Activated naive CD4-positive, alpha-beta T cell (primary cell): ENCODE measurements around the gene GOLGA8S.
"Not testable (repeated sequence)": the region's sequence is repeated elsewhere in the genome, so short reads cannot be mapped to it uniquely, and the experiment has no call there.

Source experiments
- DNase-seq, 4 experiments: peaks; one replicate each; lab custom pipeline; 2025; lab: John Stamatoyannopoulos, UW

Gene GOLGA8S, protein sequence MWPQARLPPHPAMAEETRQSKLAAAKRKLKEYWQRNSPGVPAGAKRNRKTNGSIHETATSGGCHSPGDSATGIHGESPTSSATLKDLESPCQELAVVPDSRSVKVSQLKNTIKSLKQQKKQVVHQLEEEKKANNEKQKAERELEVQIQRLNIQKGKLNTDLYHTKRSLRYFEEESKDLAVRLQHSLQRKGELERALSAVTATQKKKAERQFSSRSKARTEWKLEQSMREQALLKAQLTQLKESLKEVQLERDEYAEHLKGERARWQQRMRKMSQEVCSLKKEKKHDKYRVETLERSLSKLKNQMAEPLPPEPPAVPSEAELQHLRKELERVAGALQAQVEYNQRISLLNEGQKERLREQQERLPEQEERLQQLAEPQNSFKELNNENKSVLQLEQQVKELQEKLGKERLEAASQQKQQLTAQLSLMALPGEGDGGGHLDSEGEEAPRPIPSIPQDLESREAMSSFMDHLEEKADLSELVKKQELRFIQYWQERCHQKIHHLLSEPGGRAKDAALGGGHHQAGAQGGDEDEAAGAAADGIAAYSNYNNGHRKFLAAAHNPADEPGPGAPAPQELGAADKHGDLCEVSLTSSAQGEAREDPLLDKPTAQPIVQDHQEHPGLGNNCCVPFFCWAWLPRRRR

DNA sequence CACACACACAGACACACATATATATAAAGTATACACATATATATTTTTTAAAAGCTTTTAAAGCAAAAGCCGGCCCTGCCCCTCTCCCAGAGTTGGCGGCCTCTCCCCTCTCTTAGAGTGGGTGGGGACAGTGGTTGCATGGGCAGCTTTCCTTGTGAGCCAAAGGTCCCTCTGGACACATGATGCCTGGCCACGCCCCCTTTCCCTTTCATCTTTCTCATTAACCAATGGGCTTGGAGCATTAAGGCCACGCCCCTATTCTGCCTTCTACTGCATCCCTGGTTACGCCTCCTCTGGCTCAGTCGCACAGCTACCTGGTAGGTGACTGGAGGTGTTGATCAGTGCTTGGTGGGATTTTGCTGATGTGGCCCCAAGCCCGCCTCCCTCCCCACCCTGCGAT, at the start of gene GOLGA8S:
GOLGA8S (plus strand) TSS at position 301 of the 400 bp plus-strand sequence; CDS start at position 363, 62 bp downstream.
- not testable (repeated sequence) for DNase-seq

DNA sequence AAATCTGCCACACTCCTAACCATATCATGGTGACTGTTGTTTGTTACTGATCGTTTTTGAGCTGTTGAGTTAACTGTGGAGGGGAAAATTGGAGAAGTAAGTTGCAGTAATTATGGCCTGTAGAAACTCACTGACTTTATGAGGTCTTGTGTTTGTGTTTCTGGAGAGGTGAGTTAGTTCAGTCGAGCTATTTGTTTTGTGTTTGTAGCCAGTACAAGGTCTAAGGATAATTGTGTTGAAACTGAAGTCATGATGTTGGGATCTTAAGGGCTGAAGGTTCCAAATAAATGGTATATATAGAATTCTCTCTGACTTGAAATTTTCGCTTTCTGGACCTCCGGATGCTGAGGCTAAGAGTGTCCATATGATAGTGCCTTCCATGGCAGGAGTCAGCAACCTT, 49.7 kb upstream of the GOLGA8S start:
- DNase-seq, result not testable (repeated sequence)

DNA sequence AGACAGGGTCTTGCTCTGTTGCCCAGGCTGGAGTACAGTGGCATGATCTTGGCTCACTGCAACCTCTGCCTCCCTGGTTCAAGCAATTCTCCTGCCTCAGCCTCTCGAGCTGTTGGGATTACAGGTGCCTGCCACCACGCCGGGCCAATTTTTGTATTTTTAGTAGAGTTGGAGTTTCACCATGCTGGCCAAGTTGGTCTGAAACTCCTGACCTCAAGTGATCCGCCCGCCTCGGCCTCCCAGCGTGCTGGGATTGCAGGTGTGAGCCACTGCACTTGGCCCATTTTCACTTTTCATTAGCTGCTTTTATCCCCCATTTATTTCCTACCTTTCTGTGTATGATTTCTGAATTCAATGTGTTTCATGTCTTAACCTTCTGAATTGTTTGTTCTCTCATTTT, 48.6 kb upstream of the GOLGA8S start:
- DNase-seq, result not testable (repeated sequence)

DNA sequence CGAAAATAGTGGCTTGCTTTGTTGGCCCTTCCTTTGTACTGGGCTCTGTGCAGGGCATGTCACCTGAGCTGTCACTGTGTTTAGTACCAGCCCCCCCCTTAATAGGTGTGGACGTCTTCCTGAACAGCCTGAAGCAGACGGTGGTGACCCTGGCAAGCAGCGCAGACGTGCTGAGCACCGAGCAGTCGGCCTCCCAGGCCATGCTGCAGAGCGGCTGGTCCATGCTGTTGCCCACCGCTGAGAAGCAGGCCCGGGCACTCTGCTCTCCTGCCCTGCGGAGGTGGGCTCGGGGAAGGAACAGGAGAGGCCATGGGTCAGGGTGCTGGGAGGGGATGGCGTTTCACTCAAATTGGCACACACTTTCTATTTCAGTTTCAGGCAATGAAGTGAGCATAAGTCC, 43.3 kb upstream of the GOLGA8S start:
- not testable (repeated sequence) for DNase-seq

DNA sequence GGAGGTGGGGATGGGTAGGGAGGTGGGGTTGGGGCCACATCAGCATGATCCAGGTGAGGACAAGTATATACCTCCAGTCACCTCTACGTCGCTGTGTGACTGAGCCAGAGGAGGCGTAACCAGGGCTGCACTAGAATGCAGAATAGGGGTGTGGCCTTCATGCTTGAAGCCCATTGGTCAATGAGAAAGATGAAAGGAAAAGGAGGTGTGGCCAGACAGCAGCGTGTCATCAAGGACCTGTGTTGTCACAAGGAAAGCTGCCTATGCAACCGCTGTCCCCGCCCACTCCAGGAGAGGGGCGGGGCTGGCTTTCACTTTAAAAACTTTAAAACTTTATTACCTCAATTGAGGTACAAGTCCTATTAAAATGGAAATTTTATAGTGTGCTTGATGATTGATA, 20.5 kb upstream of the GOLGA8S start, which contains the start of gene GOLGA6L26:
GOLGA6L26 (minus strand) TSS at position 101 of the 400 bp plus-strand sequence; CDS start at position 40, 61 bp downstream.
- DNase-seq, result not testable (repeated sequence)

DNA sequence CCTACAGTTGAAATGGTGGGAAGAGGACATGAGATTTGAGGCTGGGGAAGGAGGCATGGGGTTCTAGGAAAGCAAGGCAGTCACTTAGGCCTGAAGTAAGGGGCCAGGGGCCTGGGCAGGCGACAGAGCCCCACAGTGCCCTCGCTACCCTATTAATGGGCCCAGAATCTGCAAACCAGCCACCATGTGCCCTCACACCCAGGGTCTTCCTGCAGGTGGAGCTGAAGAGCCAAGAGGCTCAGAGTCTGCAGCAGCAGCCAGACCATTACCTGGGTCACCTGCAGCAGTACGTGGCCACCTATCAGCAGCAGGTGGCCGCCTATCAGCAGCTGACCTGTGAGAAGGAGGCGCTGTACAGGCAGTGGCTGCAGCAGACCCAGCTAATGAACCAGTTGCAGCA, 8.1 kb downstream of the GOLGA8S start:
- not testable (repeated sequence) for DNase-seq

DNA sequence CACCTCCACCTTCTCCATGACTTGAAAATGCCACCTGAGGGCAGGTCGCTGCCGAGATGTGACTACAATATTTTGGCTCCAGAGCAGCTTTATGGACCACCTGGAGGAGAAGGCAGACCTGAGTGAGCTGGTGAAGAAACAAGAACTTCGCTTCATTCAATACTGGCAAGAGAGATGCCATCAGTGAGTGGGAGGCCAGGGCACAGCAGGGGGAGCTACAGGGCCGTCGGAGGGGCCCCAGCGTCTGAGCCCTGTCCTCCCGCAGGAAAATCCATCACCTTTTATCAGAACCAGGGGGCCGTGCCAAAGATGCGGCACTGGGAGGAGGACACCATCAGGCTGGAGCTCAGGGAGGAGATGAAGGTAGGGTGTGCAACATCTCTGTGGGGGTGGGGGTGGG, 9.7 kb downstream of the GOLGA8S start:
- not testable (repeated sequence) for DNase-seq

DNA sequence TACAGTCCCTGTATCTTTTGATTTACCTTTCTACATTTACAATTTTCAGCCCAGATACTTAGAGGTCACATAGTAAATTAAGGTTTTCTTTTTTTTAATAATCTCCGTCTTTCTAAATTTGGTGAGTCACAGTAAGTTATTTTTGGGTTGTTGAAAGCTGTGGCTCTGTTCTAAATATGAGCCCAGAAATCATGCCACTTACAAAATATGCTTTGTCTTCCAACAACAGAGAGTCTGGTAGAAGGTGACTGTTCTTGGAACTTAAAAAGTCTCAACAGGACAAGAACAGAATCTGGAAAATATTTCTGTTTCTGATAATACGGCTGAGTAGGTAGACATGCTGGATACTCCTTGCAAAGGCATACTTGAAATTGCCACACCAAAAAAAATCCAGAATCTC, 16.0 kb downstream of the GOLGA8S start:
- no peak for DNase-seq

DNA sequence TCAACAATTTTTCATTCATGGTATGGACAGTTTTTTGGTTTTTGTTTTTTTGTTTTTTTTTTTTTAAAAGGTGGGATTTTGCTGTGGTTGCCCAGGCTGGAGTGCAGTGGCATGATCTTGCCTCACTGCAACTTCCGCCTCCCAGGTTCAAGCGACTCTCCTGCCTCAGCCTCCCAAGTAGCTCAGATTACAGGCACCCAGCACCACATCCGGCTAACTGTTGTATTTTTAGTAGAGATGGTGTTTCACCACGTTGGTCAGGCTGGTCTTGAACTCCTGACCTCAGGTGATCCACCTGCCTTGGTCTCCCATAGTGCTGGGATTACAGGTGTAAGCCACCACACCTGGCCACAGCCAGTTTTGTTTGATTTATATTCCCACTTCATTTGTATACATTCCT, 16.6 kb downstream of the GOLGA8S start:
- DNase-seq, result not testable (repeated sequence)

DNA sequence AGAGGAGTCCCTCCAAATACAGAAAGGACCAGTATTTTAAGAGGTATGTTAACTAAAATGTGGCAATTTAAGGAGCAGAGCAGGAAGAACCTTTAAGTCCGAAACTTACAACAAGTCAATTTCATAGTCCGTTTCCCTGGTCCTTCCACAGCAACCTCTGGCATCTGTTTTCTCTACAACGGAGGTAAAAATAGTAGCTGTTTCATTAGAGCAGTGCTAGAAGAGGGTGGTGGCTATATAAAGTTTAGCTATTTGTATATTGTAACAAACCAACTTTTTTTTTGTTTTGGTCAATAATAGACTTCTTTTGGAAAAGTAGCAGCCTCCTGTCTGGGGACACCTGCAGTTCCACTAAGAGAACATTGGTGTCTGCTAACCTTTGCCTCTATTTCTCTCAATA, 17.3 kb downstream of the GOLGA8S start:
- DNase-seq, result not testable (repeated sequence)

DNA sequence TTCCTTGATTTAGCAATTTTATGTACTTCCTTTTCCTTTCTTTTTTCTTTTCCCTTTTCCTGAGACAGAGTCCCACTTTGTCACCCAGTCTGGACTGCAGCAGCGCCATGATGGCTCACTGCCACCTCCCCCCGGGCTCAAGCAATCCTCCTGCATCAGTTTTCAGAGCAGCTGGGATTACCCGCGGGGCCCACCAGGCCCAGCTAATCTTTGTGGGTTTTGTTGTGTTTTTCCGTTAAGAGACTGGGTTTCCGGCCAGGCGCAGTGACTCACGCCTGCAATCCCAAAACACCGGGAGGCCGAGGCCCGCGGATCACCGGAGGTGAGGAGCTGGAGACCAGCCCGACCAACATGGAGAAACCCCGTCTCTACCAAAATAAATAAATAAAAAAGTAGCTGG, 17.7 kb downstream of the GOLGA8S start:
- DNase-seq, result no peak

DNA sequence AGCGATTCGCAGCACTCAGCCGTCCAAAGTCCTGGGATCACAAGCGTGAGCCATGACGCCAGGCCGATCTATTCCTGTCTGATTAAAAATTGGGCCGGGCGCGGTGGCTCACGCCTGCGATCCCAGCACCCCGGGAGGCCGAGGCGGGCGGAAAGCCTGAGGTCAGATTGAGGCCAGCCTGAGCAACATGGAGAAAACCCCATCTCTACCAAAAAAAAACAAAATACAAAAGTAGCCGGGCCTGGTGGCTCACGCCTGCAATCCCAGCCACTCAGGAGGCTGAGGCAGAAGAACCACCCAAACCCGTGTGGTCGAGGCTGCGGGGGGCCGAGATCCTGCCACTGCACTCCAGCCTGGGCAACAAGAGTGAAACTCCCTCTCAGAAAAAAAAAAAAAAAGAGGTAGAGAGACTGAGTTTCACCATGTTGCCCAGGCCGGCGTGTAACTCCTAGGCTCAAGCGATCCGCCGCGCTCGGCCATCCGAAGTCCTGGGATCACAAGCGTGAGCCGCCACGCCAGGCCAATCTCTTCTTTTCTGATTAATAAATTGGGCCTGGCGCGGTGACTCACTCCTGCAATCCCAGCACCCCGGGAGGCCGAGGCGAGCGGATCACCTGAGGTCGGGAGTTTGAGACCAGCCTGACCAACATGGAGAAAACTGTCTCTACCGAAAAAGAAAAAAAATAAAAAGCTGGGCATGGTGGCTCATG, 18.5 kb downstream of the GOLGA8S start:
- not testable (repeated sequence) for DNase-seq

DNA sequence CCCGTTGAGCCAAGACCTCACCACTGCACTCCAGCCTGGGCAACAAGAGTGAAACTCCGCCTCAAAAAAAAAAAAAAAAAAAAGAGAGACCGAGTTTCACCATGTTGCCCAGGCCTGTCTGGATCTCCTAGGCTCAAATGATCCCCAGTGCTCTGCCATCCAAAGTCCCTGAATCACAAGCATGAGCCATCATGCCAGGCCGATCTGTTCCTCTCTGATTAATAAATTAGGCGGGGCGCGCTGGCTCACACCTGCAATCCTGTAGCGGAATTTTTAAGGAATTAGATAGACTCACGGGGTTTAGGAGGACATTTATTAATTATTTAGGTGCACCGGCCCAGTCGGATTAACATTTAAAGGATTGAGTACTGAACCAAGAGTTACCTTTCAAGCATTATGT, 19.7 kb downstream of the GOLGA8S start:
- not testable (repeated sequence) for DNase-seq

DNA sequence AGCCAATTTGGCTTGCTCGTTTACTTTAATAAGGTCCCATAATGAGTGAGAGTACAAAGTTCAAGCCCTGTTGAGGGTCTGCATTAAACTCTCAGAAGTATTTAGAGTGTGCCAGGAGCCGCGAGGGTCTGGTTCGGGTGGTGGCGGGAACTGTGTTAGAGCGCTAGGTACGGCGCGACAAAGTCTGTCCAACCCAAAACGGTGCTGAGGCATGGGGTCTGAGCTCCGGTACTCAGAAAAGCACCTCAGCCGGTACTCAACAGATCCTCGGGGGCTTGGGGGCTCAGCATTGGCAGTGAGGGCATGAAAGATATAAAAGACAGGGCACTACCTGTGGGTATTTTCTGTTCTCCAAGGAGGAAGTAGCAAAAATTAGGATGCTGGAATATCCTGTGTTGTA, 24.4 kb downstream of the GOLGA8S start:
- not testable (repeated sequence) for DNase-seq

DNA sequence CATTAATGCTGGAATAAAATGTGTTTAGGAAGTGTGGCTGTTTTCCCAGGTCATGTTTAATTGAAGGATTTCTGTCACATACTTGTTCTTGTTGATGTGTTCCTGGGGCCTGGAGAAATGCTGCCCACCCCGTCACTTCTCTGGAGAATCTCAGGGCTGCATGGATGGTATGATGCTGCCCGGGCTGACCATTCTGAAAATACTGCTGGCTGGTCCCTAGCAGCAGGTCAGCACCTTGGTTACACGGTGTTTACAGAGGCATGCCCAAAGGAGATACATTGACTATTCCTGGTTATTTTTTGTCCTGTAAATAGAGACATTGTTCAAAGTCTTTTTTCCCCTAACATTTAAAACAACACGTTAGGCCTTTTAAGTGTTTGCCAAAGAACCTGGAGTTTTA, 26.2 kb downstream of the GOLGA8S start:
- DNase-seq, result not testable (repeated sequence)

DNA sequence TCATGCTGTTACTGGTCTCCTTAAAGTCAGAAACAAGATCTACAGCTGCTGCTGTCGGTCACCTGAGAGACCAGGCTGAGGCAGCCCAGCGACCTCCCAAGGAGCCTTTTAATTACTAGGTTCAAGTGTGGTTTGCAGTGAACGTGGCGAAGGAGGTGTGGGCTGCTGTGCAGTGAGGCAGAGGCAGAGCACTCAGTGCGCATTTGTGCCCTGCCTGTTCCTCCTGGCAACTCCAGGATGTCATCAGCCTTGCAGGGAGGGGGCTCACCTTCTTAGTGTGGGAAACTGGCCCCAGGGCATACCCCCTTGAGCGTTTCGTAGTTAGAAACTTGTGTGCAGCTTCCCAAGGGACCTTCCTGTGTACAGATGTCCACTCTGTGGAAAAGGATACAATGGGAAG, 26.6 kb downstream of the GOLGA8S start:
- DNase-seq, result not testable (repeated sequence)

DNA sequence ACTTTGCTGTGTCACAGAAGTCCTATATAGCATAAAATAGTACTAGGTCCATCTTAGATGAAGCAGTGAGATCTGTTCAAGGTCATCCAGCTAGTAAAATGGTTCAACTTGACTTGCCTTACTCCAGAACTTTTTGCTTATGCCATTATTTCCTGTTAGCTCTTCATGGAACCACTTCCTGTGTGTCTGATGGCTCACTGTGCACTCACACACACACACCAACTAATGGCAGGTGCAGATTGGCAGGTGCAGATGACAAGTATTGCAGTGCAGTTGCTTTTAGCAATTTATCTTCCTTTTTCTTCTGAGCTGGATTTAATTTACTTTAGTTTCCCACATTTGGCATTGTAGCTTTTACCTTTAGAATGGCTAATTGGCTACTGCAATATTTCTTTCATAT, 29.8 kb downstream of the GOLGA8S start:
- no peak for DNase-seq

DNA sequence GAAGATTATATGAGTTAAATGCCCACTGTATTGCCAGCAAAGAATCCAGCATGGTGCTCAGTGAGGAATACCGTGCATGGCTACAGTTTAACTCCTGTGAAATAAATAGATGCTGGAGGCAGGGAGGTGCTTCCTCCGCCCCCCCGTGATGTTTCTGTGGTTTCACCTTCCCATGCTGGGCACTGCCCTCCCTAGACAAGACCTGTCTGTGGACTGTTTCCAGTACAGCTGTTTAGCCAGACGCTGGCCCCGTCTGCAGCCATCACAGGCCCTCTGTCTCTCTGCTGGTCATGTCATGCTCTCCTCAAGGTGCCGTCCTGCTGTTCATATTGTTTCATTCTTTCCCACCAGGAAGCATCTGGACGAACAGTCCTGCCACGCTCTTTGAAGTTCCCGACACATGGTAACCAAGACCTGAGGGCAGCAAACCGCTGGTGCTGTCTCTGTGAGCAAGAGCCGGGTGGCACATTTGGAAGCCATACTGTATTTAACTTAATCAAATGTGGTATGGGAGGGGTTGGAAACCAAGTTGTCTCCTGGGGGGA, 31.4 kb downstream of the GOLGA8S start:
- DNase-seq, result no peak

DNA sequence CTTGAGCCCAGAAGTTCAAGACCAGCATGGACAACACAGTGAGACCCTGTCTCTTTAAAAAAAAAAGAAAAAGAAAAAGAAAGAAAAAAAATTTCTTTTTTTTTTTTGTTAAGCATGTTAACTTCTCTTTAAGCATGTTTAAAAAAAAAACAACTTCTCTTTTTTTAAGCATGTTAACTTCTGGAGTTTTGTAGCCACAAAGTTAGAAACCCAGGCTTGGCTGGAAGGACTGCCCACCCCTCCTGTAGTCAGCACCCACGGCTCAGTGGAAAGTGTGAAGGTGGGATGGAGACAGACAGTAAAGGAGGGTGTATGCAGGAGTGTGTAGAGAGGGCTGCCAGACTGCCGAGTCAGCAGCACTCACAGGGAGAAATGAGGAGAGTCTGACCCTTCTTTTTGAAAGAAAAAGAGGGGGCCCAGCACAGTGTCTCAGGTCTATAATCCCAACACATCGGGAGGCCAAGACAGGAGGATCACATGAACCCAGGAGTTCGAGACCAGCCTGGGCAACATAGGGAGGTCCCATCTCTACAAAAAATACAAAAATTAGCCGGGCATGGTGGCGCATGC, 33.2 kb downstream of the GOLGA8S start:
- no peak for DNase-seq

DNA sequence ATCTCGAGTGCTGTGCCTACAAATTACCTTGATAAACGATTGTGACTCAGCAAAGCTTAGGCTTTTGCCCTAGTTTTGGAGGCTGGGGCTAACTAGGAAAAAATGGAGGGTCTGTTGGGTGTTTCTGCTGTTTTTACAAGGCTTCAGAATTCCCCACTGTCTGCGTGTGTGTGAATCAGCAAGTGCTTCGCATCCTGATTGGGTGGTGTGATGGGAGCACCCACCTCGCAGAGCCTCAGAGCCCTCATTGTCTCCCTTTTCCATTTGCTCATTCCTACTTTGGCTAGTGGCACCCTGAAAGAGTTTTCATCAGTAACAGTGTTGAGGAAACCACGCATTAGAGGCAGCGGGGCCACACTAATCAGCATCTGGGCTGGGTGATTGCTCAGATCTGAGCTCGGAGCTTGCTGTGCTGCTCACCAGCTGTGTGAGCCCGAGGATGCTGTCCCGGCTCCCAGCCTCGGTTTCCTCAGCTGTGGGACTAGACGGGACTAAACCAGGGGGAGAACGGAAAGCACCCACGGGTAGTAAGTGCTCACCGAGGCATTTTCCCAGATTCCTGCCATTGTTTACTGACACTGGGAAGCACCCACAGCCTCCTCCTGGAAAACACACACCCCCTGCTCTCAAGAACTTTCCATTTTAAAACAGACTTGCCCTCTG, 40.6 kb downstream of the GOLGA8S start:
- DNase-seq, result no peak

DNA sequence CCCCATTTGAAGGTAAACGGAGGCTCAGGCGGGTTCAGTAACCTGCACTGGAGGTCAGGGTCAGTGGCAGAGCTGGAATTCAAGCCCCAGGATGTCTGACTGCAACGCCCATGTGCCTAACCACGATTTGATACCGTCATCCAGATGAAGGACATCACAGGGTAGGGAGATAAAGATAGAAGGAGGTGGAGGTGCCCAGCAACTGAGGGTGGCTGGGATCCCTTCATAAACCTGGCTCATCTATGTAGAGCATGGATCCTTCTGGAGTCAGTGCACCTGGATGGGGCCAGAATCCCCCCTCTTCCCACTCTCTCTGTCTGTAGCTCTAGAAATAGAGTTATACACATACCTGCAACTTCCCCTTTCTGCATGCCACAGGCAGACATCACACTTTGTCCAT, 41.3 kb downstream of the GOLGA8S start:
- DNase-seq, result no peak
